CD4-positive, alpha-beta T cell treated with Interleukin-4 for 4 hours (primary cell): ENCODE data around the gene PML.

Experiments
- DNase-seq: peaks from one replicate; pipeline ENCODE4 v3.0.0-alpha.2; 2020

Gene PML

DNA sequence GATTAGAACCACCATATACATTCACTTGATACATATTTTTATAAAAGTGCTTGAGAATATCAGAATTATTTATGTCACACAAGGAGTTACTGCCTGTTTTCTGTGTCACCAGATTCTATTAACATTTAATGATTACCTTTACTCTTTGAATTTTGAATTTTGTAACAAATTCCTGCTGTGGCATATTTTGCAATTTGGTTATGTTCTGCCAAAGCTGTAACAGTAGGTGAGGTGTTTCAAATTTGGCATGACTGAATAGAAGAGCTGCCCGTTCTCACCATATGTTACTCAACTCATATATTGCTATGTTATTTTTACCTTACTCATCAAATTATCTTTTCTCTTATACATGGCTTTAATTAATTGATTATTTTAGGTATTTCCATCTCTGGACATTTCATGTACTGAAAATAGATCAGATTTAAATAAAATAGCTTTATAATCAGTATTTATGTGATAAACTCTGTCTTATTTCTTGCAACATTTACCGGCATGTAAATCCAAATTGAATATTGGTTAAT is 18.9 kb downstream of the PML start:
- no peak for DNase-seq

DNA sequence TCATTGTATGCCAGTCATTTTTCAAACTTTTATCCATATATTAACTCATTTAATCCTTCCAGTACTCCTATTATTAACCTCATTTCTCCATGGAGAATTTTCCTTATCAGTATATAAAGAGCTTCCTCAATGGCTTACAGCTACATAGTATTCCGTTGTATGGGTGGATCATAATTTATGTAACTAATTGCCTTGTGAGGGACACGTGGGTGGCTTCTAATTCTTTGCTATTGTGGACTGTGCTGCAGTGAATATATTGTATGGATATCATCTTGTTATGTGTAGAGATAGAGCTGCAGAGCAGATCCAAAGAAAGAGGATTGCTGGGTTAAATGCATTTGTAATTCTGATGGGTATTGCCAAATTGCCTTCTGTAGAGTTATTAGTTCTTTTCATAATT is 25.2 kb downstream of the PML start:
- DNase-seq = no peak

DNA sequence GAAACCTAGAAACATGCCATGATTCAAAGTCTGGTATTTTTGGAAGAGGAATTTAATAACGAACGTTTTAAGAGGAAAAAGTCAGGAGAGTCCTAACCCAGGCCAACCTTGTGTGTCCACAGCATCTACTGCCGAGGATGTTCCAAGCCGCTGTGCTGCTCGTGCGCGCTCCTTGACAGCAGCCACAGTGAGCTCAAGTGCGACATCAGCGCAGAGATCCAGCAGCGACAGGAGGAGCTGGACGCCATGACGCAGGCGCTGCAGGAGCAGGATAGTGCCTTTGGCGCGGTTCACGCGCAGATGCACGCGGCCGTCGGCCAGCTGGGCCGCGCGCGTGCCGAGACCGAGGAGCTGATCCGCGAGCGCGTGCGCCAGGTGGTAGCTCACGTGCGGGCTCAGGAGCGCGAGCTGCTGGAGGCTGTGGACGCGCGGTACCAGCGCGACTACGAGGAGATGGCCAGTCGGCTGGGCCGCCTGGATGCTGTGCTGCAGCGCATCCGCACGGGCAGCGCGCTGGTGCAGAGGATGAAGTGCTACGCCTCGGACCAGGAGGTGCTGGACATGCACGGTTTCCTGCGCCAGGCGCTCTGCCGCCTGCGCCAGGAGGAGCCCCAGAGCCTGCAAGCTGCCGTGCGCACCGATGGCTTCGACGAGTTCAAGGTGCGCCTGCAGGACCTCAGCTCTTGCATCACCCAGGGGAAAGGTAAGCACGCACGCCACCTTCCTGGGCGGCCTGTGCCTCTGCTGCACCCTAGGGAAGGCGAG is 28.4 kb downstream of the PML start:
- DNase-seq = no peak

DNA sequence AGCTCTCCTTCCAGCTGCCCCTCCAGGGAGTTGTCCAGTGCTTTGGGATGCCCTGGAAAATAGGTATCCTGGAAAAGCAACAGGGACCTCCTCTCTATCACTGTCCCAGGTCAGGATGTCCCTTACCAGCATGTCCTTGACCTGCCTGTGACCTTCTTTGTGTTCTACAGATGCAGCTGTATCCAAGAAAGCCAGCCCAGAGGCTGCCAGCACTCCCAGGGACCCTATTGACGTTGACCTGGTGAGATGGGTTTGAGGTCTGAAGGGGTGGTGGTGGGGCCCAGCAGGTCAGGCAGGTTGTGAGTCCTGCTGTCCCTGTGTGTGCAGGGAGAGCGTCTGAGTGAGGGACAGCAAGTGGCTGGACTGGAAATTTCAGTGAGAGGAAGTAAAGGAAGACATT is 30.2 kb downstream of the PML start:
- no peak for DNase-seq

DNA sequence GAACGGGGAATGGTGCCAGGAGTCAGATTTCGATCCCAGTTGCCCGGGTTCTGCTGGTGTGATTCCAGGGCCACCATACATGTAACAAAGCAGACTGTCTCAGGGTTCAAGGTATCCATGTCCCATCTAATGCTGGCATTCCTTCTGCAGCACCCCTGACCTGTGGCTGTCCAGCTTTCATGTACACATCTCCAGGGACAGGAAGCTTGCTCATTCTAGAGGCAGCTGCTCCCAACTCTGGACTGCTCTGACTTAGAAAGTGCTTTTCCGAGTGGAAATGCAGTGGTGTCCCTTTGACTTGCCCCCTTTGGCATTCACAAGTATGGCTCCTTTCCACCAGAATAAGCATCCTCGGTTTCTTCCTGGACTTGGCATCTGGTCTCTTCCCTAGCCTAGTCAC is 30.9 kb downstream of the PML start:
- DNase-seq = no peak

DNA sequence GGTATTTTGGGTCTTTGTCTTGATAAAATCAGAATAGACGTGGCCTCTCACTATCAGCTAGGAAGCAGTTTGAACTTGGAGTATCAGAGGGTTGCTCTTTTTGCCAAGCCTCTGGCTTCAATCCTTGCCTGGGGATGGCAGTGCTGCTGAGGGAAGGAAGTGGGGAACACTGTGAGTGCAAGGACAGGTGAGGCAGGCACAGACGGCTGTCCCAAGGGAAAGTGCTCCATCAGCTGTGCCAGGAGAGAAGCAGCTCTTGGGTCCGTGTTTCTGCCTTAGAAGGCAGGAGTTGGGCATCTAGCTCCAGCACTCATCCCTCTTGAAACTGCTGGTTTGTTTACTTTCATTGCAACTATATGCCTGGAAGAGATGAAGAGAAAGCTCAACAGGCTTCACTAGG is 33.2 kb downstream of the PML start:
- no peak for DNase-seq

DNA sequence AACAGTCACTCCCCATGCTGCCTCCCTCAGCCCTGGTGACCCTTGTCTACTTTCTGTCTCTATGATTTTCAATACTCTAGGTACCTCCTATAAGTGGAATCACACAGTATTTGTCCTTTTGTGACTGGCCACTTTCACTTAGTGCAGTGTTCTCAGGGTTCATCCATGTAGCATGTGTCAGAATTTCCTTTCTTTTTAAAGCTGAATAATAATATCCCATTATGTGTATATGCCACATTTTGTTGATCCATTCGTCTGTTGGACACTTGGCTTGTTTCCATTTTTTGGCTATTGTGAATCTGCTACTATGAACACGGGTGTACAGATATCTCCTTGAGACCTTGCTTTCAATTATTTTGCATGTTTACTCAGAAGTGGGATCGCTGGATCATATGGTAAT is 34.1 kb downstream of the PML start:
- no peak for DNase-seq

DNA sequence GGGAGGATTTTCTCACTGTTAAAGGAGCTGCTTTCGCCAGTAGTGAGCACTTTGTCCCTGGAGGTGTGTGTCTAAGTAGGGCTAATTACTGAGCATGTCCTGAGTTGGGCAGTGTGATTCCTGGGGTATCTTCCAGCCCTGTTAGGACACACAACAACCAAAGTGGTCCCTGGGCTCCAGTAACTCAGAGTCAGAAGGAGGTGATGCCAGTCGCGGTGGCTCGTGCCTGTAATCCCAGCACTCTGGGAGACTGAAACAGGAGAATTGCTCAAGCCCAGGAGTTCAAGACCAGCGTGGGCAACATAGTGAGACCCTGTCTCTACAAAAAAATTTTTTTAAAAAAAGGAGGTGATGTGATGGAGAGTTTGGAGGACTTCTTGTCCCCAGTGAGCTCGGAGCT is 37.5 kb downstream of the PML start:
- no peak for DNase-seq

DNA sequence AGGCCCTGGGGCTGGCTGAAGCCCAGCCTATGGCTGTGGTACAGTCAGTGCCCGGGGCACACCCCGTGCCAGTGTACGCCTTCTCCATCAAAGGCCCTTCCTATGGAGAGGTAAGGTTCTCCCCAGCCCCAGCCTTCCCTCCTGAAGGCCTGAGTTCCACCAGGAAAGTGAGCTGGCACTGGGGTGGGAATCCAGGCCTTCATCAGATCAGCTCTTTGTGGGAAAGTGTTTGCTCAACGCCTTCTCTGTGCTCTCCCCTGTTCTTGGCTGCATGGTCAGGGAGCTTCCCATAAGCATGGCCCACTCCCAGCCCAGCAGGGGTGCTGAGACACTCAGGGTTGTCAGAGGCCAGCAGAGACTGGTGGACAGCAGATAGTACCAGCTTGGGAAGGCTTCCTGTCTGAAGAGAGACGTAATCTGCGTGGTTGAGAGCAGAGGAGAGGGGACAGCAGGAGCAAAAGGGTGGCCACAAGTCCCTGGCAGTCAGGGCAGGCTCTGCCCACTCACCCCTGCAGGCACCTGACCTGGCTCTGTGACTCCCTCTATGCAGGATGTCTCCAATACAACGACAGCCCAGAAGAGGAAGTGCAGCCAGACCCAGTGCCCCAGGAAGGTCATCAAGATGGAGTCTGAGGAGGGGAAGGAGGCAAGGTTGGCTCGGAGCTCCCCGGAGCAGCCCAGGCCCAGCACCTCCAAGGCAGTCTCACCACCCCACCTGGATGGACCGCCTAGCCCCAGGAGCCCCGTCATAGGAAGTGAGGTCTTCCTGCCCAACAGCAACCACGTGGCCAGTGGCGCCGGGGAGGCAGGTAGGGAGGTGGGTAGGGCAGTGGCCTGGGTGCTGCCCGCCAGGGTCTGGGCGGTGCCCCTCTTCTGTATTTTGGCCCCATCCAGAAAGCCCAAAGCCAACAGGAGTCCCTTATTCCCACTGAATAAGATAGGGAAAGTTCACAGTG is 38.4 kb downstream of the PML start:
- no peak for DNase-seq

DNA sequence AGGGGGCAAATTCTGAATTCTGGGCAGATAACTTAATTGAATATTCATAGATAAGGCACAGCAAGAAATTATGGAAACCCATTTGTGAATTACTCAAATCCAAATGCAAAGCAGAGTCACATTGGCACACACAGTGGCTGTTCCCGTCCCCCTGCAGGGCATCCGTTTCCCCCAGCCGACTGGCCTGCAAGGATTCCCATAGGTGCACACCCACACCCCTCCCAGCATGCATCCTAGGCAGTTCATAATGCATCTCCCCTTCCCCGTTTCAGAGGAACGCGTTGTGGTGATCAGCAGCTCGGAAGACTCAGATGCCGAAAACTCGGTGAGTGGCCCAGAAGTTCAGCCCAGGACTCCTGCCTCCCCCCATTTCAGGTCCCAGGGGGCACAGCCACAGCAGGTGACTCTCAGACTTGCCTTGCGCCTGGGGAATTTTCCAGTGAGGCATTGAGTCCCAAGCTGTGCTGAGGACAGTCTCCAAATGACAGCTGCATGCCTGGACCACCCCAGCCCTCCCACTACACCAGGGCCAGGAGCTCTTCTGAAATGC is 39.8 kb downstream of the PML start:
- no peak for DNase-seq

DNA sequence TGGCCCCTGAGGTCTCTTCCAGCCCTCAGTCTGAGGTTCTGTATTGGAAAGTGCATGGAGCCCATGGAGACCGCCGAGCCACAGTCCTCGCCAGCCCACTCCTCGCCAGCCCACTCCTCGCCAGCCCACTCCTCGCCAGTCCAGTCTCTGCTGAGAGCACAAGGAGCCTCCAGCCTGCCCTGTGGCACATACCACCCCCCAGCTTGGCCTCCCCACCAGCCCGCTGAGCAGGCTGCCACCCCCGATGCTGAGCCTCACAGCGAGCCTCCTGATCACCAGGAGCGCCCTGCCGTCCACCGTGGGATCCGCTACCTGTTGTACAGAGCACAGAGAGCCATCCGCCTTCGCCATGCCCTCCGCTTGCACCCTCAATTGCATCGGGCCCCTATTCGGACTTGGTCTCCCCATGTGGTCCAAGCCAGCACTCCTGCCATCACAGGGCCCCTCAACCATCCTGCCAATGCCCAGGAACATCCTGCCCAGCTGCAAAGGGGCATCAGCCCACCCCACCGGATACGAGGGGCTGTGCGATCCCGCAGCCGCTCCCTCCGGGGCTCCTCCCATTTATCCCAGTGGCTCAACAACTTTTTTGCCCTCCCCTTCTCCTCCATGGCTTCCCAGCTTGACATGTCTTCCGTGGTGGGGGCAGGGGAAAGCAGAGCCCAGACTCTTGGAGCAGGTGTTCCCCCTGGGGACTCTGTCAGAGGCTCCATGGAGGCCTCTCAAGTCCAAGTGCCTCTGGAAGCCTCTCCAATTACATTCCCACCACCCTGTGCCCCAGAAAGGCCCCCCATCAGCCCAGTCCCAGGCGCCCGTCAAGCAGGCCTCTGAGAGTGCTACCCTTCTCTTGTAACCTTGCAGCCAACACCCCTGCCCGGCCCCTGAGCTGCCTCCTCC is 40.9 kb downstream of the PML start:
- no peak for DNase-seq

DNA sequence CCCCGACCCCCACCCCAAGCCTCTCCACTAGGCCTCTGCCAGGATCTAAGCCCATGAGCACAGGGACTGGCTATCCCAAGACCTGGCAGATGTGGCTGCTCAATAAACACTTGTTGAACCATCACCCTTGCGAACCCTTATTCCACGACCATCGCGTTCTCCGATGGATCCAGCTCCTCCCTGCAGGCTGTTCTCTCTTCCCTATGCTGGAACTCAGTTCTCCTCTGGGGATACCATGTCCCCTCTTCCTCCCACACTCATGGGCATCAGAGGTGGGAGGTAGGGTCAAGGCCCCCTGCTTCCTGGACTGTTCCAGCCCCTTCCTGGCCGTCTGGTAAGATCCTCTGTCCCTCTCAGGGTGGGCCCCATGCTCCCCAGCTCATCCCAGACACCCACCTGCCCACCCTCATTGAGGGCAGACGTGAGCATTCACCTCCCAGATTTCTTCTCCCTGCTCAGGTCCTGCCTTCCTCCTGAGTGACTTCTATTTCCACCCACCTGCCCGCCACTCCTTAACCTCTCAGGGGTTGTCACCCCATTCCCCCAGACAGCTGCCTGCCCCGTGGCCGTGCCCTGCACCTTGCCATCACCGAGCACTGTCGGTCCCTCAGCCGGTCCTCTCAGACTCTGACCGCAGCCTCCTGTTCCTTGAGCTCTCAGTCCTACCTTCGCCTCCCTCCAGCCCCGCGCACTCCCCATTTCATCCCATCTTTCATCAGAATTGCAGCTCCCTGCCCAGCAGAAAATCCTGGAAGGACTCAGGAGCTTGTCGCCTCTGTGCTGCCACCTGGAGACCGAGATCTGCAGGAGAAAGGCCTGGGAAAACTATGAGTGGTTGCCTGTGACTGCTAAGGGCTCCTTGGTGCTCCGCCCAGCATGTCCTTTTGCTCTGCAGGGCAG is 42.0 kb downstream of the PML start:
- no peak for DNase-seq

DNA sequence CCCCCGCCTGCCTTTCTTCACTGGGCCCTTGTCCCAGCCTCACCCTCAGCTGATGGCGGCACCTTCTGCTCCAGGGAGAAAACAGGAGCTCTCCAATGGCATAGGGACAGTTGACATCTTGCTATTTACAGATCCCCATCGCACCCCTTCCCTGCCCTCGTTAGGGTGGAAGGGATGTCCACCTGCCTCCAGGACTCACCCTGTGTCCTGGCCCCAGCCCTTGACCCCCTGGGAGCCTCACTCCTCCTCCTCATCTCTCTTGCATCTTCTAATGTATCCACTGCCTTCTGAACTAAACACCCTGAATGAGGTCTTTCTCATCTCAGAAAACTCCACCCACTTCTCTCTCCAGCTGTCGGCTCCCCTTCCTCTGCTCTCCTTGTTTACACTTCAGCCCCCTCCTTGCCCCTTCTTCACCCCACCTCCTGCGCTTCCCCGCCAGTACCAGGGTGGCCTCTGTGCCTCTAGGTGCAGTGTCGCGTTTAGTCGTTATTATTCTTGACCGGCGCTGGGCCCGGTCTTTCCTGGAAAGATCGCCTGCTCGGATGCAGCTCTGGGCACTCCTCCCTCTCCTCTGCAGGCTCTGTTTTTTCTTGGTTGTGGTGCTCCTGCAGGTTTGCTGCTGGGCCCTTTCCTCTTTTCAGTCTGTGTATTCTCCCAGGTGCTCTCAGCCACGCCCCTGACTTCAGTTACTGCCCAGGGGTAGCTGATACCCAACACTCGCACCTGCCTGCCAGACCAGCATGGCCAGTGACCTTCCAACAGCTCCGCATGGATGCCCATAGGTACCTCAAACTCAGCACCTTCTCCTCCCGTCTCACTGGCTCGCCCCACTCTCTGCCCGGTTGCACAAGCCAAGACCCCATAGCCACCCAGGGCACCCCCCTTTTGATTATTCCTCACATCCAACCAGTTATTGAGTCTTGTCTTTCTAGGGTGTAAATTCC is 42.9 kb downstream of the PML start:
- no peak for DNase-seq

DNA sequence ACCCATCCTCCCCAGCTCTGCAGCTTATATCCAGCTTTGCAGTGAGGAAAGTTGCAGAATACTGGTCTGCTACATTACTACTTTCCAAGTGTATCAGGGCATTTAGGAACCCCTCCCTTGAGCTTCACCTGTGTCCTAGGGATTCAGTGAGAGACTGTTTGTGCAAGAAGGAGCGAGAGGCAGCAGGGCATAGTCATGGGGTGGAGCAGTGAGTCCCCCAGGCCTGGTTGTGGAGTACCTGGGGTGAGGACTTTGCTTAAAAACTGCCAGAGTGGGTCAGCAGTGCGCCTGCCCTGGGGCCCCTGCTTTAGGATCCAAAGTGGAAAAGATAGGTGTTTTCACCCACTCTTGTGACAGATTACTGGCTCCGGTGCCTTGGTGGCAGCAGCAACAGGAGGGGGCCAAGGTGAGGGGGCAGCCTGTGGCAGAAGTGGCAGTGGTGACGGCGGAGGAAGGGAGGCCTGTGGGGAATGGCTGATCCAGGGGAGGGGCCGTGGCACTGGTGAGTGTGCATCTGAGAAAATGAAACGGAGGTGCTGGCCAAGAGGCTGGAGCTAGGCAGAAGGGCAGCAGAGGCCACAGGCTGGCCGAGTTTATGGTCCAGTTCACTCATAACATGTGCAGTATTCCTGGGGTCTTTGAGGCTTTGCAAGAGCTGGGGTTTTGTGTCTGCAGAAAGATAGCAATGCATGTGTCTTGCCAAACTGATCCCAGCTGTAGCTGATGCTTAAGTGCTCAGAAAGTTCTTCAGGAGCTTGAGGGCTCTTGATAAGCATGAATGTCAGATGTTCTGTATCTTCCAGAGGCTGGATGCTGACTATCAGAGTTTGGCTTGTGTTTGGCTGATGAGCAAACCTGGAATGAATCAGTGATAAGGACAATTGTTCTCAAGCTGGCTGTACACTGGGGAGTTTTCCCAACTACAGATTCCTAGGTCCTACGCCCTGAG is 44.5 kb downstream of the PML start:
- no peak for DNase-seq

DNA sequence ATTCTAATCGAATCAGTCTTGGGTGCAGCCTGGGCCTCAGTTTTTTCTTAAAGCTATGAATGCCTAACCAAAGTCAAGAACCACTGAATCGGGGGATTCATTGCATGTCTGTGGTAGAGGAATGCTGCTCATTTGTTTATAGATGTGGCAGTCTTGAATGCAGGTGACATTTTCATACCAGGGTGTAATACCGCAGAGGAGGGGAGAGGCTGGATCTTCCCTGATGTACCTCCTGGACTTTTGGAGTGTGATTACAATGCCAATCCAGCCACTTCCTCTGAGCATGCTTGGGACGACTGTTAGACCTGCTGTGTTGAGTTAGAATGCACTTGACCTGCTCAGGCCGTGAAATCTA is 45.1 kb downstream of the PML start:
- DNase-seq = no peak

DNA sequence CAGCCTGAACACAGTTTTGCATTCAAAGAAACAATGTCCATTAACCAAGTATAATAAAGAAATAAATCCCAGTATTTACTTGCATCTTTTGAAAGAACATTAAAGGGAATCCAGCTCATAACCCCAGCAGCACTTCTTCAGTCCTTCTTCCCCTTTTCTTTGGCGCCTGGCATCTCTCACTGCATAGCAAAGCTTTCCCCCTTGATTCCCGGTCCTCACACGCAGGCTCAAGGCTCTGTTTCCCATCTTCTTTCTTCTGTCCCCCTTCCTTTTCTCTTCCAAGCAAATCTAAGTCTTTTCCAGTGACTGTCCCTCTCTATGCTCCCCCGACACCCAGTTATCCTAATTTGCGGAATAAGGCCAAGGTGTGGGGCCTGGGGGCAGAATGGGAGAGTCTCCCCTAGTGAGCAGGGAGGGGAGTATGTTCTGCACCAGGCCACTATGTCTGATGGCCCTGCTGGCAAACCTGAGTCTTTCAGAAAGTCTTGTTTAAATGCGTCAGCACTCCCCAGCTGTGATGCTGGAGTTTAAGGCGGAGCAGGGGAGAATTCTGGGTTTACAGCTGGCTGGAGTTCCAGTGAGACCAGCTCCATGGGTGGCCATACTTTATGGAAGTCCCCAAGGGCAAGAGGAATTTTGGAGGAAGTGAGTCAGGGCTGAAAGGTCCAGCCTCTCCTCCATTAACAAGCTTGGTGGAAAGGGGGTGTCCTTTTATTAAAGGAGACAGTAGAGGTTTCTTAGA is 45.8 kb downstream of the PML start:
- no peak for DNase-seq

DNA sequence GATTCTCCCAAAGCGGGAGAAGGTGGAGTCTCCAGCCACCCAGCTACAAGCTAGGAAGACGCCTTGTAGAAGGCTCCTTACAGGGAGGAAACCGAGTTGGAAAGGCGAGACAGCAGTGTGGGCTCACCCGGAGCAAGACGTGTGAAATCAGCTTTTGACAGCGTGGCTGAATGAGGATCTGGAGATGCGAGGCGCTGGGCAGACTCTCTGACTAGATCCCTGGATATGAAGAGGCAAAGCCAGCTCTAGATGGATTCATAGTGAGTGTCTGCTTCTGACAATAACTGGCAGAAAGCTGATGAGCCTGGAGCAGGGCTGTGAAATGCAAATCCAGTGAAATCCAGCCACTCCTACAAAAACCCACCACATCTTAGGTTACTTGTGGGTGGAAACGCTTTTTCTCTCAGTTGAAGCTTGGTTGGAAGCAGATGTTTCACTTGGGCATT is 46.8 kb downstream of the PML start:
- no peak for DNase-seq

DNA sequence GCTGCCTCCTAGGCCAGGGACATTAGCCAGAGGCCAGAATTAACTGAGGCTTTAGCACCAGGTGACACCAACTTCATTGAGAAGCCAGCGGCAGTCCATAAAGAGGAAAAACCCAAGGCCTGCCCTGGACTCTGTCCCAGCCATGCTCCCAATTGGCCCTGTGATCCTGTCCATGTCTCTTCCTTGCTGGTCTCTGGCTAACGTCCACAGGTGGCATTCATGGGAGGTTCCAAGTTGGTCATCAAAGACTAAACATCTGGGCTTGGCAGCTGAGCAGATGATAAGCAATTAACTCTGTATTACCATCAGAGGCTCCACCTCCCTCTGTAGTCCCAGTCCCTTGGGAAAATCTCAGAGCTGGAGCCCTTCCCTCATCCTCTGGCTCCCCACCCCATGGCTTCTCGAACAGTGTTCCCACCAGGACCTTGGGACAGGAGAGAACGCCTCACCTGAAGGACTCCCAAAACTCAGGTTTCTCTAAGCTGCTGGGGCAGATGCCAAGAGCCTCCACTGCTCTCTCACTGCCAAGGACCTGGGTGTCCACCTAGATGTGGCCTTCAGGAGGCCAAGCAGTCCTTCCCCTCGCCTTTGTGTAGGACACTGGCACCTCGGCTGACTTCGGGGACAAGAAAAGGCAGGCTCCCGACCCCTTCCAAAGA is 47.4 kb downstream of the PML start:
- DNase-seq = no peak
